Suprapubic skin (tissue), 4 donors: ENCODE results near the gene ST6GAL1.

Experiments
- POLR2A ChIP-seq, 2 donors: fragments of 450-650 bp; IDR thresholded peaks; one replicate each; pipeline ENCODE4 v1.6.1; 2017; ENCODE audit warnings: antibody characterized with exemption in 2 of 2, mild to moderate bottlenecking in 2 of 2, moderate library complexity in 2 of 2
- POLR2AphosphoS5 ChIP-seq, 3 donors: sonication (generic); formaldehyde crosslinking; IDR thresholded peaks; one replicate each; pipeline ENCODE4 v1.6.1; 2017; ENCODE audit warnings: antibody characterized with exemption in 3 of 3
- TF ChIP-seq, protein P1 (sequence below), 2 donors: fragments of 200-600 bp in 1 of 2; fragments of 450-650 bp in 1 of 2; sonication (generic) in 1 of 2; IDR thresholded peaks; one replicate each; pipeline ENCODE4 v1.5.1; 2016 to 2019; ENCODE audit warnings: antibody characterized with exemption in 2 of 2, mild to moderate bottlenecking in 1 of 2, moderate library complexity in 1 of 2

DNA sequence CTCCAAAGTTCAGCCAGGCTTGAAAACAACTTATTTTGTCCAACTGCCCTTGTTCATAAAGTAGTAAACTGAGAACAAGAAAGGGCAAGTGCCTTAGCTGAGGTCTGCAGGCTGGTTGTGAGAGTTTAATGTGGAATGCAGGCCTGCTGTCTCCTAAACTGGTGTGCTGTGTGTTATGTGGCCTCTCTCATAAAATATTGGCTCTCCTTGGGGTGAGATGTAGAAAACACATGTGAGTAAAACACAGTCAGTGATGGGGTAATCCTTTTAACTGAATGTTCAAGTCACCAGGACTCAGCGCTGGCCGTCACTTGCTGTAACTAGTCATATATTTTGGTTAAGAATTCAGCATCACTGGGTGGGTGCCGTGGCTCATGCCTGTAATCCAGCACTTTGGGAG is 7.1 kb upstream of the ST6GAL1 start:
- TF ChIP-seq, protein P1, sequence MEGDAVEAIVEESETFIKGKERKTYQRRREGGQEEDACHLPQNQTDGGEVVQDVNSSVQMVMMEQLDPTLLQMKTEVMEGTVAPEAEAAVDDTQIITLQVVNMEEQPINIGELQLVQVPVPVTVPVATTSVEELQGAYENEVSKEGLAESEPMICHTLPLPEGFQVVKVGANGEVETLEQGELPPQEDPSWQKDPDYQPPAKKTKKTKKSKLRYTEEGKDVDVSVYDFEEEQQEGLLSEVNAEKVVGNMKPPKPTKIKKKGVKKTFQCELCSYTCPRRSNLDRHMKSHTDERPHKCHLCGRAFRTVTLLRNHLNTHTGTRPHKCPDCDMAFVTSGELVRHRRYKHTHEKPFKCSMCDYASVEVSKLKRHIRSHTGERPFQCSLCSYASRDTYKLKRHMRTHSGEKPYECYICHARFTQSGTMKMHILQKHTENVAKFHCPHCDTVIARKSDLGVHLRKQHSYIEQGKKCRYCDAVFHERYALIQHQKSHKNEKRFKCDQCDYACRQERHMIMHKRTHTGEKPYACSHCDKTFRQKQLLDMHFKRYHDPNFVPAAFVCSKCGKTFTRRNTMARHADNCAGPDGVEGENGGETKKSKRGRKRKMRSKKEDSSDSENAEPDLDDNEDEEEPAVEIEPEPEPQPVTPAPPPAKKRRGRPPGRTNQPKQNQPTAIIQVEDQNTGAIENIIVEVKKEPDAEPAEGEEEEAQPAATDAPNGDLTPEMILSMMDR (IDR thresholded peaks at IDR 0.05) = no peak
- TF ChIP-seq POLR2A (IDR thresholded peaks at IDR 0.05) = no peak
- no peak for TF ChIP-seq POLR2AphosphoS5 (IDR thresholded peaks at IDR 0.05)
